Esophagus squamous epithelium (tissue), 4 donors: ENCODE measurements around the gene CCDC157.

Source experiments
- POLR2A ChIP-seq, 4 donors: fragments of 450-650 bp; IDR thresholded peaks; one replicate each; pipeline ENCODE4 v1.6.1; 2017; ENCODE audit warnings: antibody characterized with exemption in 4 of 4, mild to moderate bottlenecking in 4 of 4, moderate library complexity in 3 of 4
- TF ChIP-seq, protein P1 (sequence below), 6 experiments: fragments of 450-650 bp in 4 of 6; fragments of 200-600 bp in 2 of 6; sonication (generic) in 2 of 6; IDR thresholded peaks; one replicate each; pipeline ENCODE4 v1.5.1; 2016 to 2019; ENCODE audit warnings: antibody characterized with exemption in 6 of 6, mild to moderate bottlenecking in 4 of 6, moderate library complexity in 4 of 6

DNA sequence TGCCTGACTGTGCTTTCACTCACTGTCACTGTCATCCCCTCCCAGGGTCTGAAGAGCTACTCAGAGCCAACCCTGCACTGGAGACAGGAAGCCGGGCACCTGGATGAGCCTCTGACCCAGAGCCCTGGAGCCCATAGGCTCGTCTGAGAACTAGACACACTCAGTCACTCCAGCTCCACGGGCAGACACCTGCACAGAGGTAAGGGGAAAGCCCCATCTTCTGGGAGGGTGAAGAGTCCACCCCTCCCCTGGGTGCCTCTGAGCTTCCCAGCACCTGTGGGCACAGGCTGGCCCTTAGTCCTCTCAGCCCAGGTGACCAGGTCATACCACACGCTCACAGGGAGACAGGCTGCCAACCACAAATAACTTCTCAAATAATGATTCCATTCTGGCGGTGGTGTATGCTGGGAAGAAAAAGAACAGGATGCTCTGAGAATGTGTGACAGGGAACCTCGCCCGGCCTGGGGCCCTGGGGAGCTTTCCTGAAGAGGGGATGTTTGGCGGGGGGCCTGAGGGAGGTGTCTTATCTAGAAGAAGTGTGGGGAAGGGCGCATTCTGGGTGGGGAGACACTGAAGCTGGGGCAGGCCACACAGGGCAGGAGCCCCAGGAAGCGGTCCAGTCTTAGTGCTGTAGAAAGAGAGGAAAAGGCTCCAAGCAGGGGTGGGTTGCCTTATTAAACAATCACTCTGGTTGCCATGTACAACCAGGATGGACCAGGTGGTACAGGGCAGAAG lies 5.3 kb downstream of the CCDC157 start:
- TF ChIP-seq, protein P1, sequence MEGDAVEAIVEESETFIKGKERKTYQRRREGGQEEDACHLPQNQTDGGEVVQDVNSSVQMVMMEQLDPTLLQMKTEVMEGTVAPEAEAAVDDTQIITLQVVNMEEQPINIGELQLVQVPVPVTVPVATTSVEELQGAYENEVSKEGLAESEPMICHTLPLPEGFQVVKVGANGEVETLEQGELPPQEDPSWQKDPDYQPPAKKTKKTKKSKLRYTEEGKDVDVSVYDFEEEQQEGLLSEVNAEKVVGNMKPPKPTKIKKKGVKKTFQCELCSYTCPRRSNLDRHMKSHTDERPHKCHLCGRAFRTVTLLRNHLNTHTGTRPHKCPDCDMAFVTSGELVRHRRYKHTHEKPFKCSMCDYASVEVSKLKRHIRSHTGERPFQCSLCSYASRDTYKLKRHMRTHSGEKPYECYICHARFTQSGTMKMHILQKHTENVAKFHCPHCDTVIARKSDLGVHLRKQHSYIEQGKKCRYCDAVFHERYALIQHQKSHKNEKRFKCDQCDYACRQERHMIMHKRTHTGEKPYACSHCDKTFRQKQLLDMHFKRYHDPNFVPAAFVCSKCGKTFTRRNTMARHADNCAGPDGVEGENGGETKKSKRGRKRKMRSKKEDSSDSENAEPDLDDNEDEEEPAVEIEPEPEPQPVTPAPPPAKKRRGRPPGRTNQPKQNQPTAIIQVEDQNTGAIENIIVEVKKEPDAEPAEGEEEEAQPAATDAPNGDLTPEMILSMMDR (IDR thresholded peaks at IDR 0.05): no peak
- TF ChIP-seq POLR2A (IDR thresholded peaks at IDR 0.05): no peak
